Activated T-helper 9 cell treated with anti-CD3 and anti-CD28 coated beads, Interleukin-2, amount 50 U/mL, for 16 hours (primary cell): Measurements from ENCODE around the gene H3-3A.

Source experiments
- DNase-seq: peaks from one replicate; pipeline ENCODE4 v3.0.0-alpha.2; 2020; ENCODE audit warnings: low read depth

The H3-3A gene

GRCh38 chr1:226062558-226063223 is at the start of gene H3-3A:
TSS of gene H3-3A (plus strand) at chr1:226062716. CDS start at chr1:226064352, 1,636 bp downstream.
- peak; percentile 99 for DNase-seq

- no peak for DNase-seq
Observed at GRCh38 chr1:226017070-226017469, 45.4 kb upstream of the H3-3A start.

- DNase-seq, result no peak
Observed at GRCh38 chr1:226019572-226019971, 42.9 kb upstream of the H3-3A start.

GRCh38 chr1:226021401-226021800 is 41.1 kb upstream of the H3-3A start:
- no peak for DNase-seq

- no peak for DNase-seq
Observed at GRCh38 chr1:226021801-226022200, 40.7 kb upstream of the H3-3A start.

GRCh38 chr1:226023735-226024134 is 38.8 kb upstream of the H3-3A start:
- no peak for DNase-seq

- no peak for DNase-seq
Observed at GRCh38 chr1:226026833-226027232, 35.7 kb upstream of the H3-3A start.

GRCh38 chr1:226027538-226028217 is 34.8 kb upstream of the H3-3A start:
- no peak for DNase-seq

- DNase-seq, result no peak
Observed at GRCh38 chr1:226029093-226029496, 33.4 kb upstream of the H3-3A start.

- DNase-seq, result no peak
Observed at GRCh38 chr1:226029568-226030225, 32.8 kb upstream of the H3-3A start.

GRCh38 chr1:226033582-226033981 is 28.9 kb upstream of the H3-3A start:
- no peak for DNase-seq

GRCh38 chr1:226033991-226034390 is 28.5 kb upstream of the H3-3A start:
- DNase-seq, result no peak

- DNase-seq, result no peak
Observed at GRCh38 chr1:226034482-226034881, 28.0 kb upstream of the H3-3A start.

GRCh38 chr1:226035915-226036314 is 26.6 kb upstream of the H3-3A start:
- no peak for DNase-seq

GRCh38 chr1:226038661-226039060 is 23.9 kb upstream of the H3-3A start:
- DNase-seq, result no peak

- no peak for DNase-seq
Observed at GRCh38 chr1:226041419-226041818, 21.1 kb upstream of the H3-3A start.

GRCh38 chr1:226044514-226045101 is 17.9 kb upstream of the H3-3A start:
- no peak for DNase-seq

GRCh38 chr1:226046240-226046639 is 16.3 kb upstream of the H3-3A start:
- no peak for DNase-seq

- DNase-seq, result no peak
Observed at GRCh38 chr1:226047495-226047894, 15.0 kb upstream of the H3-3A start.

GRCh38 chr1:226048886-226049285 is 13.6 kb upstream of the H3-3A start:
- no peak for DNase-seq

- DNase-seq, result no peak
Observed at GRCh38 chr1:226050133-226050532, 12.4 kb upstream of the H3-3A start.

GRCh38 chr1:226051365-226051764 is 11.2 kb upstream of the H3-3A start:
- no peak for DNase-seq

- DNase-seq, result no peak
Observed at GRCh38 chr1:226052061-226052460, 10.5 kb upstream of the H3-3A start.
